ENCODE data around the gene IRAK3. TPM values are rescaled to one million over a fixed set of nuclear protein-coding genes. Genes with fewer than 3 reads are reported as not detected.
"Not testable (repeated sequence)": the region's sequence is repeated elsewhere in the genome, so short reads cannot be mapped to it uniquely, and the experiment has no call there.

Gene IRAK3
- total RNA-seq, 1 experiment from 2014 or later, result 2.4 TPM

GRCh38 chr12:66182956-66183355, 6.1 kb upstream of the IRAK3 start:
- H3K36me3 ChIP-seq (ENCODE audit: control insufficient read depth, insufficient read depth, low read length), result no peaks in the 10 kb centered on the region
- H3K9me3 ChIP-seq (ENCODE audit: control insufficient read depth, insufficient read depth, low read depth, low read length), result no peaks in the 10 kb centered on the region
- intact Hi-C loops (cut with micrococcal nuclease; ENCODE audit: unreplicated experiment), result no loop called here
- no TSS peak for BruUV-seq (replicated peaks)
- no peaks in the 10 kb centered on the region; the same call in 1 of the 2 replicates for H3K27me3 ChIP-seq (ENCODE audit: control insufficient read depth, insufficient read depth, low read length)
- no peaks in the 10 kb centered on the region for H3K4me1 ChIP-seq (ENCODE audit: control insufficient read depth, insufficient read depth, low read length)
- ATAC-seq (no peak), DNase-seq (ENCODE audit: low read depth, low spot score) (no peak)
- in situ Hi-C loops (cut with HindIII; ENCODE audit: low pct_unique_long_range_greater_than_20kb, low sequenced_read_pairs), result no loop called here
- H3K27ac ChIP-seq (ENCODE audit: low read length), result no peak overlapping the region
- TF ChIP-seq SIN3A (IDR thresholded peaks at IDR 0.05; ENCODE audit: borderline replicate concordance, insufficient read depth, low read depth, low read length) (no peak), TCF7L2 (IDR thresholded peaks at IDR 0.05; ENCODE audit: low read depth, low read length) (no peak), REST (IDR thresholded peaks at IDR 0.05; ENCODE audit: insufficient read depth in 1 of 2, low read depth in 2 of 2, low read length in 1 of 2) (no peak), CTCF (IDR thresholded peaks at IDR 0.05) (no peak), POLR2AphosphoS5 (IDR thresholded peaks at IDR 0.05; ENCODE audit: low read depth, low read length) (no peak)
- H3K4me3 ChIP-seq (ENCODE audit: low read depth in 2 of 2, low read length in 2 of 2), result no peak overlapping the region
- CTCF ChIA-PET, result no interaction called here
- POLR2A ChIA-PET, result no interaction called here

GRCh38 chr12:66184822-66185221, 4.2 kb upstream of the IRAK3 start:
- BruUV-seq (replicated peaks); DNase-seq (ENCODE audit: low read depth, low spot score); H3K27ac ChIP-seq (ENCODE audit: low read length); in situ Hi-C loops (cut with HindIII; ENCODE audit: low pct_unique_long_range_greater_than_20kb, low sequenced_read_pairs); POLR2A ChIA-PET; intact Hi-C loops (cut with micrococcal nuclease; ENCODE audit: unreplicated experiment); H3K36me3 ChIP-seq (ENCODE audit: control insufficient read depth, insufficient read depth, low read length); H3K4me3 ChIP-seq (ENCODE audit: low read depth in 2 of 2, low read length in 2 of 2); CTCF ChIA-PET; H3K9me3 ChIP-seq (ENCODE audit: control insufficient read depth, insufficient read depth, low read depth, low read length); H3K27me3 ChIP-seq (ENCODE audit: control insufficient read depth, insufficient read depth, low read length); ATAC-seq; H3K4me1 ChIP-seq (ENCODE audit: control insufficient read depth, insufficient read depth, low read length): not testable (repeated sequence)

GRCh38 chr12:66187036-66187435, 2.0 kb upstream of the IRAK3 start:
- no TSS peak for BruUV-seq (replicated peaks)
- Histone ChIP-seq H3K4me1 (ENCODE audit: control insufficient read depth, insufficient read depth, low read length) (peaks cover 6% of the 10 kb centered on the region; the same call in 1 of the 2 replicates), H3K27me3 (ENCODE audit: control insufficient read depth, insufficient read depth, low read length) (peaks cover 4% of the 10 kb centered on the region; the same call in 1 of the 2 replicates), H3K4me3 (ENCODE audit: low read depth in 2 of 2, low read length in 2 of 2) (no peak overlapping the region), H3K27ac (ENCODE audit: low read length) (no peak overlapping the region), H3K36me3 (ENCODE audit: control insufficient read depth, insufficient read depth, low read length) (no peaks in the 10 kb centered on the region), H3K9me3 (ENCODE audit: control insufficient read depth, insufficient read depth, low read depth, low read length) (no peaks in the 10 kb centered on the region)
- no peak for TF ChIP-seq POLR2AphosphoS5 (IDR thresholded peaks at IDR 0.05; ENCODE audit: low read depth, low read length)
- no peak for DNase-seq (ENCODE audit: low read depth, low spot score)
- no peak for ATAC-seq
- in situ Hi-C loops (cut with HindIII; ENCODE audit: low pct_unique_long_range_greater_than_20kb, low sequenced_read_pairs), result no loop called here
- intact Hi-C loops (cut with micrococcal nuclease; ENCODE audit: unreplicated experiment), result no loop called here
- ChIA-PET POLR2A (no interaction called here), CTCF (no interaction called here)
